Stimulated activated naive CD8-positive, alpha-beta T cell treated with anti-CD3 and anti-CD28 coated beads, Interleukin-15, Interleukin-2, amounts not matched to agents 100 U/mL and 50 U/mL, for 24 hours (primary cell): ENCODE results near the gene NDUFS2.
A peak's percentile ranks its signal among the peaks of the same experiment; 100 is the strongest.
"Not testable (repeated sequence)": the region's sequence is repeated elsewhere in the genome, so short reads cannot be mapped to it uniquely, and the experiment has no call there.

Experiments
- ATAC-seq: fragments of 150-1000 bp; cut with Tn5 transposase; one replicate; pipeline ENCODE4 v1.10.0; 2021
- DNase-seq: peaks from one replicate; pipeline ENCODE4 v3.0.0; 2021

The NDUFS2 gene

DNA sequence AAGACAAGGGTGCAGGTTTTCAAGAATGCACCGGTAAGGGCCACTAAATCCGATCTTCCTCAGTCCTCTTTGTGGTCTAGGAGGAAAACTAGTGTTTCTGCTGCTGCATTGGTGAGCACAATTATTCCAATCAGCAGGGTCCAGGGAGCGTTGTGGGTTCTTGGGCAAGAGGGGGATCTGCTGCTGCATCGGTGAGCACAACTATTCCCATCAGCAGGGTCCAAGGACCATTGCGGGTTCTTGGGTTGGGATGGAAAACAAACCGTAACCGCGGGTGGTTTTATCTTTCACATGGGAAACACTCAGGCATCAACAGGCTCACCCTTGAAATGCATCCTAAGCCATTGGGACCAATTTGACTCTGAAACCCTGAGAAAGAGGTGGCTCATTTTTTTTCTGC is 49.4 kb downstream of the NDUFS2 start:
- no peak for ATAC-seq

DNA sequence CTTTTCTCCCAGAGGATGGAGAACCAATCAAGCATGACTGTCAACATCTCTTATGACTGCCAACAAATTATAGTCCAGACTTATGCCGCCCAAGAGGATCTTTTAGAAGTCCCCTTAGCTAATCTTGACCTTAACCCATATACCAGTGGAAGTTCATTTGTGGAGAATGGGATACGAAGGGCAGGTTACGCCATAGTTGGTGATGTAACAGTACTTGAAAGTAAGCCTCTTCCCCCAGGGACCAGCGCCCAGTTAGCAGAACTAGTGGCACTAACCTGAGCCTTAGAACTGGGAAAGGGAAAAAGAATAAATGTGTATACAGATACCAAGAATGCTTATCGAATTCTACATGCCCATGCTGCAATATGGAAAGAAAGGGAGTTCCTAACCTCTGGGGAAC is 53.1 kb downstream of the NDUFS2 start:
- not testable (repeated sequence) for DNase-seq, ATAC-seq

More for the DNA sequence above, 49.4 kb downstream of the NDUFS2 start:
- DNase-seq: no peak

DNA sequence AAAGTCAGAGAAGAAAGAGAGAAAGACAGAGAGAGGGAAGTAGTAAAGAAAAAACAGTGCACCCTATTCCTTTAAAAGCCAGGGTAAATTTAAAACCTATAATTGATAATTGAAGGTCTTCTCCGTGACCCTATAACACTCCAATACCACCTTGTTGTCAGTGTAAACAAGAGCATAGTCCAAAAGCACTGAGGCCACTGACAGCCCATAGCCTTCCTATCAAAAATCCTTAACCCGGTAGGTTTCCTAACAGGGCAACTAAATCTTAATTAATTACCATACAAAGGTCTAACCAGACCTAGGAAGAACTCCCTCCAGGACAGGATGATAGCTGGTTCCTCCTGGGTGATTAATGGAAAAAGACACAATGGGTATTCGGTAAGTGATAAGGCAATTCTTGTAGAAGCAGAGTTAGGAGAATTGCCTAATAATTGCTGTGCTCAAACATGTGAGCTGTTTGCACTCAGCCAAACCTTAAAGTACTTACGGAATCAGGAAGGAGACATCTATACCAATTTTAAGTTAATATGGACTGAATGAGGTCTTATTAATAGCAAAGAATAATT is 53.9 kb downstream of the NDUFS2 start:
- not testable (repeated sequence) for DNase-seq, ATAC-seq

DNA sequence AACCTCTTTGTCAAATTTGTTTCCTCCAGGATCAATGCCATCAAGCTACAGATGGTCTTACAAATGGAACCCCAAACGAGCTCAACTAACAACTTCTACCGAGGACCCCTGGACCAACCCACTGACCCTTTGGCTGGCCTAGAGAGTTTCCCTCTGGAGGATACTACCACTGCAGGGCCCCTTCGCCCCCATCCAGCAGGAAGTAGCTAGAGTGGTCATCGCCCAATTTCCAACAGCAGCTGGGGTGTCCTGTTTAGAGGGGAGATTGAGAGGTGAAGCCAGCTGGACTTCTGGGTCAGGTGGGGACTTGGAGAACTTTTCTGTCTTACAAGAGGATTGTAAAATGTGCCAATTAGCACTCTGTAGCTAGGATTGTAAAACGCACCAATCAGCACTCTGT is 54.9 kb downstream of the NDUFS2 start:
- peak; percentile 14 for DNase-seq
- ATAC-seq: not testable (repeated sequence)

DNA sequence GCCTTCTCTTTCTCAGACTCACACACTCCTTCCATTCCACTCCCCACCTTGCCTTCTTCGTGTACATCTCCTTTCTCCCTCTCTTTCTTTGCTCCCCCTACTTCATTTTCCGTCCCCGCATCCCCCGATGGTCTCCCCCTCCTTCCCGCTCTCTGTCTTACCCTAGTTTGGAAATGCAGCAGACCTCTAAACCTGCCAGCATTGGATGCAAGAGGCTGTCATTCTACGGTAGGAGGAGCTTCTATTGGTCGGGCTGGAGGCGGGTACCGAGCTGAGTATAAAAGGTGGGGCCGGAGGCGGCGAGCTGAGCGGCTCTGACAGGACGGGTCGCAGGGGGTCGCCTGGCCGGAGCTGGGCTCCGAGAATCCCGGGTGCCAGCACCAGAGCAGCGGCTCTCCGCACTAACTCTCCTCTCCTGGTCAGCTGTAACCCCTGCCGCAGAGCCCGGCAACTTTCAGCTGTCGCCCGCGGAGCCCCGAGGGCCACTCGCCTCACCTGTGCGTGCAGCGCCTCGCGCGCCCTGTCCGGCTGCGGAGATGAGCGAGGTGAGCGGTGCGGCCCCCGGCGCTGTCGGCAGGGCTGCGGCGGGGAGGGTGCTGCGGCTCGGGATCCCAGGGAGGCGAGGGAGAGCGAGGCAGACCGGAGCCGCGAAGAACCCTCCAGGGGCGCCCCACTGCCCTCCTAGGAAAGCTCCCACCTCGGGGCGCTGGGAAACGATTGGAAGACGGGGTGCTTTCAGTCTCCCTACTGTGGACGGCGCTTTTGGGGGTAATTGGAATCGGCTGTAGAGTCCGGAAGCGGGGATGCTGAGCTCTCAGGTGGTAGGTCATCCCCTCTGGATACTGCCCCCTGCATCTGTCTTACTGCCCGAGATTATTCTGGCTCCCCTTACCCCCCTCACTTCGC is 56.5 kb downstream of the NDUFS2 start, which contains the start of gene PCP4L1:
Gene PCP4L1 (plus strand): TSS at position 307 of the 906 bp plus-strand sequence. CDS start 230 bp downstream, at position 537.
- peak; percentile 44 for DNase-seq
- peak; percentile 91 for ATAC-seq

DNA sequence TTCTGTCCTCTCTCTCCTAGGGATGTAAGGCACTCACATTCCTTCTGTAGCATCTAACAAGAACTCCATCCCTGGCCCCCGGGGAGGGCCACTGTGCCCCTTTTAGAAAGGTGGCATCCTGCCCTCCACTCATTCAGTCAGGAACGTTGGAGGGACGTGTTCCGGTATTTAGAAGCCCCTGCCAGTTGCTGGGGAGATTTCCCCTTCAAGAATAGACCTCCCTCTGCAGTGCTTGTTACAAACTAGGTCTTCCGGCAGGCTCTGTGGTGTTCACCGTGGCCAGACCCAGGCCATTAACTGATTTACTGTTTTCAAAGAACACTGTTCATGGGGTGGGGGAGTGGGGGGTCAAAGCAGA is 57.2 kb downstream of the NDUFS2 start:
- ATAC-seq (no peak), DNase-seq (no peak)

DNA sequence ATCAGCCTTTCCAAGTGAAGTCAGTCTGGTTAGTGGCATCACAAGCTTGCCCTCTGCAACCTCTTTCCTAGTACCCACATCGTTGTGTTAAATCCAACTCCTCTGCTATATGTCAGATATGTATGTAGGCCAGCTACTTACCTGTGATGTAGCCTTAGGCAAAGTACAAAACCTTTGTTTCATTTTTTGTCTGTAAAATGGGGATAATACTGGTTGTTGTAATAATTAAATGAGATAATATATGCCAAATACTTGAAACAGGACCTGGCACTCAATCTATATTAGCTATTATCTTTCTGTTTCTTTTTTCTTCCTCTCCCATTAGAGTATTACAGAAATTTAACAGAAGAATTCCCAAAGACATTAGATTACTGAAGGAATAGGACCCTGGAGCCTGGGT is 57.6 kb downstream of the NDUFS2 start:
- ATAC-seq: no peak
- DNase-seq: no peak

DNA sequence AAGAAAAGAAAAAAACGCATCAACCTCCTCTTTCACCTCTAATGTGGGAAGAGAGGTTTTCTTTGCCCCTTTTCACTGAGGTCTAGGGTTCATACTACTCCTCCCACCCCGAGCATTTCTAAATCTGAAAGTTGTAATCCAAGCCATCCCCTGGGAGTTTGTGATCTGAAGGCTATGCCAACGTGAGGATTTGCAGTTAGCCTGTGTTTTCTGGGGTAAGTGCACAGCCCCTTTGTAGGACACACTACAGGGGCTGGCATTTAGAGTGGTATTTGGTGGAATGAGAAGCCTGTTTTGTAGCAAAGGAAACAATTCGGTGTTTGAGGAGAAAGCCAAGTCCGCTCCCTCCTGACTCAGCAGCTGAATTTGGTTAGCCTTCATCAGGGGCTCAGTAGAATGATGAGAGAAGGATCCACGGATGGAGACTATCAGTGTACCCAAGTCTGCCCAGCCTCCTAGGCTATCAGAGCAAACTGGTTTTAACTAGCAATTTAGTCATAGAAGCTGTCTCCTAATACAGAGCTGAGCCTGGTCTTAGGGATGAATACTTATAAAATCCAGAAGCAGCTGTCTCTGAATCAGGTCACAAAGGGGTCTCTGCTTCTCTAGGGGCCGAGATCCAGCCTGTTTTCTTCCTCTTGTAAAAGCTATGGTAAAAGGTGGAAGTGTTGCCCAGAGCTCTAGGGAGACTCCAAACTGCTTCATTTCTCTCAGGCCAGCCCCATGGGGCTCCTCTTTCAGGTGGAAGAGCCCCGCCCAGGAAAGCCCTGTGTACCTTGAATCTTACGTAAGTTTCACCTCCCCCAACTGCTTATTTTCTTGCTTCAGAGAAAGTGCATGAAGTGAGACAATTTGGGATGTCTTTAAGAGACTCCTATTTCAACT is 58.5 kb downstream of the NDUFS2 start:
- DNase-seq: no peak

DNA sequence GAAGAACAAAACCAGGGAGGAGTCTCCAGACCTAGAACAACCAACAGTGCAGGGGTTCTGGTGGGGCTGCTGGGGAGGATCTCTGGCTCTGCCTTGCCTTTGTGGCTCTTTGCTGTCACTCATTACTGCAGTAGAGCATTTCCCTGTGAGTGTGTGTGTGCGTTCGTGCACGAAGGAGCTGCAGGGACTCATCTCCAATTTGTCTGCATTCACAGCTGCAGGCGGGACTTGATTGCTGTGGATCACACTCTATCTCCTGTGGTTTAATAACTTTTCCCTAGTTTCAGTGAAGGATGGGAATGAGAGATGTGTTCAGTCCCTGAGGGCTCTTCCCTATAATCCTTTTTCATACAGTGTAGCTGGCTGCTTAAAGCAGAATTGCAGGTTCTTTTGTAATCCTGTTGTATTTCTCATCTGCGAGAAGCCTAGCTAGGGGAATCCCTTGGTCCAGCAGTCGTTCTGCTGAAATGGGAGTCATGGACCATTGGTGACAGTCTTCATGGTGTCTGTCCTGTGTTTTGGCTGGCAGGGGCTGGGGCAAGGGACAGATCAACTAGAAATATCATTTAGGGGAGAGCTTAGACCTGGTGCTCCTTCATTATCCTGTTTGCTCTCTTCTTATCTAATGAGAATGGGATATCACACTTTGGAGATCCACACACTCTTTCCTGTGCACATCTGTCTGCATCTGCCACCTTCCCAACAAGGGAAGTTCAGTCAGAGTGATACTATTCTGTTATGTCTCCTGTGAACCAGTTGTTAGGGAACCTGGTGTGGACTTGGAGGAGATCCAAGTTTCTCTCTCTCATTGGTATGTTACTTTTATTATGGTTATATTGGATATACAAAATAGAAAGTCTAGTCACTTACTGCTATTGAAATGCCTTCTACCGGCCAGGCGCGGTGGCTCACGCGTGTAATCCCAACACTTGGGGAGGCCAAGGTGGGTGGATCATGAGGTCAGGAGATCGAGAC is 59.4 kb downstream of the NDUFS2 start:
- no peak for ATAC-seq
- no peak for DNase-seq

More for the DNA sequence above, 58.5 kb downstream of the NDUFS2 start:
- ATAC-seq: no peak
